ENCODE data around the gene CYP2A13.
"Not testable (repeated sequence)": the region's sequence is repeated elsewhere in the genome, so short reads cannot be mapped to it uniquely, and the experiment has no call there.

The CYP2A13 gene, protein sequence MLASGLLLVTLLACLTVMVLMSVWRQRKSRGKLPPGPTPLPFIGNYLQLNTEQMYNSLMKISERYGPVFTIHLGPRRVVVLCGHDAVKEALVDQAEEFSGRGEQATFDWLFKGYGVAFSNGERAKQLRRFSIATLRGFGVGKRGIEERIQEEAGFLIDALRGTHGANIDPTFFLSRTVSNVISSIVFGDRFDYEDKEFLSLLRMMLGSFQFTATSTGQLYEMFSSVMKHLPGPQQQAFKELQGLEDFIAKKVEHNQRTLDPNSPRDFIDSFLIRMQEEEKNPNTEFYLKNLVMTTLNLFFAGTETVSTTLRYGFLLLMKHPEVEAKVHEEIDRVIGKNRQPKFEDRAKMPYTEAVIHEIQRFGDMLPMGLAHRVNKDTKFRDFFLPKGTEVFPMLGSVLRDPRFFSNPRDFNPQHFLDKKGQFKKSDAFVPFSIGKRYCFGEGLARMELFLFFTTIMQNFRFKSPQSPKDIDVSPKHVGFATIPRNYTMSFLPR

DNA sequence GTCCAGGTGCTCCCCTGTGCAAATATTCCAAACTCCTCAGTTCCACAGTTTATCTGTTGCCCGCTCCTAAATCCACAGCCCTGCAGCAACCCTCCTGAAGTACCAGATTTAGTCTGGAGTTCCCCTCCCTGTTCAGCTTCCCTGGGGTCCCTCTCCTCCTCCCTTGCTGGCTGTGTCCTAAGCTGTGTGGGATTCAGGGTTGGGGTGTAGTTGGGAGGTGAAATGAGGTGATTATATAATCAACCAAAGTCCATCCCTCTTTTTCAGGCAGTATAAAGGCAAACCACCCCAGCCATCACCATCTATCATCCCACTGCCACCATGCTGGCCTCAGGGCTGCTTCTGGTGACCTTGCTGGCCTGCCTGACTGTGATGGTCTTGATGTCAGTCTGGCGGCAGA lies at the start of gene CYP2A13:
Gene CYP2A13, plus strand, starts transcription at position 301 of the 400 bp plus-strand sequence. Its CDS starts 21 bp downstream, at position 322.
- DNase-seq = no peak

DNA sequence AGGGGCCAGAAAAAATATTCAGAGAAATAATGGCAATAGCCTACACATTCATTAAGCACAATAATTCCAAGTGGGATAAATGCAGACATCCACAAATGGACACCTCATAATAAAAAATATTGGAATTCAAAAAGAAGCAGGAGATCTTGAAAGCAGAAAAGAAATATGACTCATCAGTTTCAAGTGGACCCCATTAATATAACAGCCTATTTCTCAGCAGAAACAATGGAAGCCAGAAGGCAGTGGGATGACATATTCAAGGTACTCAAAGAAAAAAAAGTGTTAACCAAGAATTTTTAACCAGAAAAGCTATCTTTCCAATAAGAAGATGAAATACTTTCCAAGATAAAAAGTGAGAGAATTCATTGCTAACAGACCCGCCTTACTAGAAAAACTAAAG lies 48.4 kb upstream of the CYP2A13 start:
- DNase-seq = no peak

DNA sequence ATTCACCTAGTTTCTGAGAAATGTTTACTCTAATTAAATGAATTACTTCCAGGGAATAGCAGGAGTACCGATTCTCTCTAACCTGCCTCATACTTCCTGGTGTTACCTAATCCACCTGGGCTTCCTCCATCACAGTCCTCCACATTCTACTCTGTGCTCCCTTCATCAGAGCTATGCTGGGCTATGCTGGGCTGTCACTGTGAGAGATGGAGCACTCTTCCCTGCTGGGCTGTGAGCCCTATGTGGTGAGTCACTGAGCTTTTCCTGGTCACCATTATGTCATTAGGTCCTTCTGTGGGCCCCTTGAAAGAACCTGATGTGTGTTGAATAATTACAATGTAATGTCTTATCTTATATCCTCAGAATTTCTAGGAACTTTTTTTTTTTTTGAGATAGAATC lies 43.2 kb upstream of the CYP2A13 start:
- DNase-seq = not testable (repeated sequence)

DNA sequence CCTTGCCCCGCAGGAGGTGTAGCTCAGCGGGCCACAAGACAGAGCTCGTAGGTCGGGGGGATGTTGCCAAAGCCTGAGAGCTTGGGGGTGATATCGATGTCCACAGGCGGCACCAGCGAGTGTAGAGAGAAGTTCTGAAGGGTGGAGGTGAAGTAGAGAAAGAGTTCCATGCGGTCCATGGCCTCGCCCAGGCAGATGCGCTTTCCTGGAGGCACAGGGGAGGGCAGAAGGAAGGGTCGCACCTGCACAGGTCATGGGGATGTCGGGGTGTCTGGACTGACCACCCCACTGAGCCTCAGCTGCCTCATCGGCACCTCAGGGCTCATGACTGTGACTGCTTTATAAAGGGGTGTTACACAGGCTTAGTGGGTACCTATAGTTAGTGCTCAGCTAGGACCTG lies 37.8 kb upstream of the CYP2A13 start:
- DNase-seq = no peak

DNA sequence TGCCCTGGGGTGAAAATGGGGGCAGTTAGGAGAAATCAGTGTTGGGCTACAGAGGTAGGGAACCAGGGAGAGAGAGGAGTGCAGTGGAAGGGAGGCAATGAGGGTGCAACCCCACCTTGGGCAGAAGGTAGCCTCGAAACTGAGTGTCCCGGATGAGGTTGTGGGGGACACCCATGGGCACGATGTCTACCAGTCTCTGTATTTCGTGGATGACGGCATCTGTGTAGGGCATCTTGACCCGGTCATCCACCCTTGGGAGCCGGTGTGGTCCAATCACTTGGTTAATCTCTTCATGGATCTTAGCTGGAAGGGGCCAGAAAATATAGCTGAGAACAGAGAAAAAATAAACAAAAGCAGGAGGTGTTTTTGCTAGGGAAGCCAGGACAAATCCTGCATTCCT lies 36.1 kb upstream of the CYP2A13 start:
- not testable (repeated sequence) for DNase-seq

DNA sequence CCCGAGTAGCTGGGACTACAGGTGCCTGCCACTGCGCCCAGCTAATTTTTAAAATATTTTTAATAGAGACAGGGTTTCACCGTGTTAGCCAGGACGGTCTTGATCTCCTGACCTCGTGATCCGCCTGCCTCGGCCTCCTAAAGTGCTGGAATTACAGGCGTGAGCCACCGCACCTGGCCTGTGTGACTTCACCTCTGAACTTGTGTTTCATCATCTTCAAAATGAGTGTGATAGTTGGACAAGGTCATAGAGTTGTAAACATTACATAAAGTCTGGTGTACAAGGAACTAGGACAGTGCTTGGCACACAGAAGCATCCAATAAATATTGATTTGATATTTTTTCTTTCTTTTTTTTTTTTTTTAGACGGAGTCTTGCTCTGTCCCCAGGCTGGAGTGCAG lies 34.9 kb upstream of the CYP2A13 start:
- not testable (repeated sequence) for DNase-seq

DNA sequence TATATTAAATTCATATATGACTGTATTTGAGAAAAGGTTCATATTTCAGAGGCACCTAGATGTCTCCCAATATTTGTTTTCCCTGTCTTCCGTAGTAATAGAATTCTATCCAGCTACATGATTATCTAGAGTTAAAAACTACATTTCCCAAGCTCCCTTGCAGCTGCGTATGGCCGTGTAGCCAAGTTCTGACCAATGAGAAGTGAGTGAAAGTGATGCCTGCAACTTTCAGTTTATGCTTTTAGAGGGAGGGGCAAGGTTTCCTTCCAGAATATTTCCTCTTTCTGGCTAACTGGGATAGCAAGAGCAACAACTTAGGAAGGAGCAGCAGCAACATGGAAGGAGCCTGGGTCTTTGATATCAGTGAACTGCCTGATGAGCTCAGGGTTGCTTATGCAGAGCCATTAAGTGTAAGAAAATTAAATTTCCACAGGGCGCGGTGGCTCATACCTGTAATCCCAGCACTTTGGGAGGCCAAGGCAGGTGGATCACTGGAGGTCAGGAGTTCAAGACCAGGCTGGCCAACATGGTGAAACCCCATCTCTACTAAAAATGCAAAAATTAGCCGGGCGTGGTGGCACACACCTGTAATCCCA lies 23.2 kb upstream of the CYP2A13 start:
- no peak for DNase-seq

DNA sequence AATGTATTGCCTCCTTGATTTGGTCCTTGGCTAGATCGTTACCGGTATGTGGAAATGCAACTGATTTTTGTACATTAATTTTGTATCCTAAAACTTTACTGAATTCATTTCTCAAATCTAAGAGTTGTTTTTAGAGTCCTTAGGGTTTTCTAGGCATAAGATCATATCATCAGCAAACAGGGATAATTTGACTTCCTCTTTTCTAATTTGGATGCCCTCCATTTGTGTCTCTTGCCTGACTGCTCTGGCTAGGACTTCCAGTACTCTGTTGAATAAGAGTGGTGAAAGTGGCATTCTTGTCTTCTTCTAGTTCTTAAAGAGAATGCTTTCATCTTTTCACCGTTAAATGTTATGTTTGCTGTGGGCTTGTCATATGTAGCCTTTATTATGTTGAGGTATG lies 12.0 kb upstream of the CYP2A13 start:
- no peak for DNase-seq

DNA sequence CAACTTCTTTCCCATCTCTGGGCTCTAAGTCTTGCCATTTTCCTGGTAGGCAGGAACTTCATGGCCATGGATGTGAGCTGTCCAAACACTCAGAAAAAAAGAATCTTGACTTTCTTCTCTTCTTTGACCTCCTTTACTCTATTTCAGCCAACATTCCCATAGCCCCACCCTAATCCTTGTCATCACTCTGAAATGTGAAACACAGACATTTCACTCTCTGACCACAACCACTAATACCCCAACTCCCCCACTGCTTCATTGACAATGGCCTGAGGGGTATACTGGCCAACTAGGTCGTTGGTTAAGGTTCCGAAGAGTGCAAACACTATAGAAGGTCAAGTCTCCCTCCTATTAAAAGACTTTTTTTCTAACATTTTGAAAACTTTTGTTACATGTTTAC lies 4.7 kb upstream of the CYP2A13 start:
- DNase-seq = no peak

DNA sequence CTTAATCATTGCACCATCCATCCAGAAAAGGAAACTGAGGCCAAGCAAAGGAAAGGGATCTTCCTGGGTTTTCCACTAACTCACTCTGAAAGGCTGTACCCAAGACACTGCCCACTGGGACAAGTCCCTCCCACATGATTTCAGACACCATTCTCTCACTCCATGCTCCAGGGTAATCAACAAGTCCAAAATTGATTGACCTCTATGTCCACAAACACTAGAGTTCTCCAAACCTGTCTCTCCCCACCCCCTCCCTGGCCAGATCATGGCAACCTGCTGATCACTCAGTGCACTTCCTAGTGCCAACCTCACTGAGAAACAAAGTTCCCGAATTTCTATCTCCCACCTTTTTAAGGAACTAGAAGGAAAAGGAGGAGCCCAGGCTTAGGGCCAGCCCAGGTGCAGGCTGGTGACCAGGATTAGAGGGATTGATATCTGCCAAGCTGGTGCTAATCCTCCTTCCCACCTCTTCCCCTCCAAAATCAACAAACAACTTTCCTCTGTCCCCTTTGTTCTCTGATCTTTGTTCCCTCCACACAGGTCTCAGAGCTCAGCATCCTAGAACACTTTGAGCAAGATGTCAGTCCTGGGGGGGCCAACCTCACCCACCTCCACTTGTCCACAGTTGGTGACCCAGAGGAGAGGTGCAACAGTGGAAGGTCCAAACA lies 2.4 kb upstream of the CYP2A13 start:
- DNase-seq = no peak

DNA sequence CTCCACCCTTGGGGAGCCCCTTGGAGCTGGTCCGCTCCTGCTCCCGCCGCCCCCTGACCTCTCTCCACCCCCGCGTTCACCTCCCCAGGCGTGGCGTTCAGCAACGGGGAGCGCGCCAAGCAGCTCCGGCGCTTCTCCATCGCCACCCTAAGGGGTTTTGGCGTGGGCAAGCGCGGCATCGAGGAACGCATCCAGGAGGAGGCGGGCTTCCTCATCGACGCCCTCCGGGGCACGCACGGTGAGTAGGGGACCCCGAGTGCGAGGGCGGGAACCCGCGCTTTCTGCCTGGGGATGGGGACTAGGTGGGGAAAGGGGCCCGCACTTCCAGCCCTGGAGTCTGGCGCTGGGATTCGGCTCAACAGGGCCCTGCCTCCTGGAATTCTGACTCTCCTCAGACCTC lies 1.7 kb downstream of the CYP2A13 start:
- no peak for DNase-seq

DNA sequence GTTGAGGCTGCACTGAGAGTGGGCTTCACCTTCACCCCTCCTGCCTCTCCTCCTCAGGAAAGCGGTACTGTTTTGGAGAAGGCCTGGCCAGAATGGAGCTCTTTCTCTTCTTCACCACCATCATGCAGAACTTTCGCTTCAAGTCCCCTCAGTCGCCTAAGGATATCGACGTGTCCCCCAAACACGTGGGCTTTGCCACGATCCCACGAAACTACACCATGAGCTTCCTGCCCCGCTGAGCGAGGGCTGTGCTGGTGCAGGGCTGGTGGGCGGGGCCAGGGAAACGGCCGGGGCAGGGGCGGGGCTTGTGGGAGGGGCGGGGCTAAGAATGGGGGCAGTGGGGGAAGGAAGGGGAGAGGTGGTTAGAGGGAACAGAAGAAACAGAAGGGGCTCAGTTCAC lies 7.5 kb downstream of the CYP2A13 start:
- no peak for DNase-seq

DNA sequence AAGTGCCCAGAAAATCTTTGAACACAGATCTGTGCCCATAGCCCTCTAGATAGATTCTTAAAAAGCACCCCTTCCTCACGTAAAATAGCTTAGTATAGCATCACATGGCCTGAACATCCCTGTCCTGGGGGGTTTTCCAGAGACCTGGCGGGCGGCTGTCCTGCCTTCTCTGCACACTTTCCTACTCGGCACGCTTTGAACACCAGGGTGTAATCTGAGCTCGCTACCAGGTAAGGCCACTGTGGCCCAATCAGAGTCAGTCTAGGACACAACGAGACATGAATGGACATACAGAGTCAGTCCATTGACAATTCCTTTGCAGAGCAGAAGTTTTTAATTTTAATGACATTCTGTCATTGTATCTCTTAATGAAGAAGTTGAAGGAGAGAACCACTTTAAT lies 8.1 kb downstream of the CYP2A13 start:
- DNase-seq = no peak

DNA sequence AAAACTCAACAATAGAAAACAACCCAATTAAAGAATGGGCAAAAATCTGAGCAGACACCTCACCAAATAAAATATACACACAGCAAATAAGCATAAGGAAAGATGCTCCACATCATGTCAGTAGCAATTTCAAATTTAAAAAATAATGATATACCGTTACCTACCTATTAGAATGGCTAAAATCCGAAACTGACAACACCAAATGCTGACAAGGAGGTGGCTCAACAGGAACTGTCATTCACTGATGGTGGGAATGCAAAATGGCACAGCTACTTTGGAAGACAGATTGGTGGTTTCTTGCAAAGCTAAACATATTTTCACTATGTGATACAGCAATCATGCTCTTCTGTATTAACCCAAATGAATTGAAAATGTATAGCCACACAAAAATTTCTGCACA lies 9.1 kb downstream of the CYP2A13 start:
- no peak for DNase-seq

DNA sequence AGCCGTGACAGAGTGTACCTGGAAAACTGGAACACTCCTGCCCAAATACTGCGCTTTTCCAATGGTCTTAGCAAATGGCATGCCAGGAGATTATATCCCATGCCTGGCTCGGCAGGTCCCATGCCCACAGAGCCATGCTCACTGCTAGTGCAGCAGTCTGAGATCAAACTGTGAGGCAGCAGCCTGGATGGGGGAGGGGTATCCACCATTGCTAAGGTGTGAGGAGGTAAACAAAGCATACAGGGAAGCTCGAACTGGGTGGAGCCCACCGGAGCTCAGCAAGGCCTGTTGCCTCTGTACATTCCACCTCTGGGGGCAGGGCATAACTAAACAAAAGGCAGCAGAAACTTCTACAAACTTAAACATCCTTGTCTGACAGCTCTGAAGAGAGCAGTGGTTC lies 10.5 kb downstream of the CYP2A13 start:
- no peak for DNase-seq

DNA sequence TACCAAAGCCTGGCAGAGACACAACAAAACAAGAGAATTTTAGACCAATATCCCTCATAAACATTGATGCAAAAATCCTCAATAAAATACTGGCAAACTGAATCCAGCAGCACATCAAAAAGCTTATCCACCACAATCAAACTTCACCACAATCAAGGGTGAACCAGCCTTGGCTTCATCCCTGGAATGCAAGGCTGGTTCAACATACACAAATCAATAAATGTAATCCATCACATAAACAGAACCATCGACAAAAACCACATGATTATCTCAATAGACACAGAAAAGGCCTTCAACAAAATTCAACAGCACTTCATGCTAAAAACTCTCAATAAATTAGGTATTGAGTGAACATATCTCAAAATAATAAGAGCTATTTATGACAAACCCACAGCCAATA lies 14.0 kb downstream of the CYP2A13 start:
- not testable (repeated sequence) for DNase-seq

DNA sequence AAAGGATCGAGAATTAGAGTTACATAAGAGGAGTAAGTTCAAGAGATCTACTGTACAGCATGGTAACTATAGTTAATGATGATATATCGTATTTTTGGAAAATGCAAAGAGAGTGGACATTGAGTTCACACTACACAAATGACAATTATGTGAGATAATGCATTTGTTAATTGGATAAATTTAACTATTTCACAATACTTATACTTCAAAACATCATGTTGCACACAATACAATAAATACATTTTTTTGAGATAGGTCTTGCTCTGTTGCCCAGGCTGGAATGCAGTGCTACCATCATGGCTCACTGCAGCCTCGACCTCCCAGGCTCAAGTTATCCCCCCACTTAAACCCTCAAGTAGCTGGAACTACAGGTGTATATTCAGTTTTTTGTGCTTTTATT lies 17.9 kb downstream of the CYP2A13 start:
- no peak for DNase-seq

DNA sequence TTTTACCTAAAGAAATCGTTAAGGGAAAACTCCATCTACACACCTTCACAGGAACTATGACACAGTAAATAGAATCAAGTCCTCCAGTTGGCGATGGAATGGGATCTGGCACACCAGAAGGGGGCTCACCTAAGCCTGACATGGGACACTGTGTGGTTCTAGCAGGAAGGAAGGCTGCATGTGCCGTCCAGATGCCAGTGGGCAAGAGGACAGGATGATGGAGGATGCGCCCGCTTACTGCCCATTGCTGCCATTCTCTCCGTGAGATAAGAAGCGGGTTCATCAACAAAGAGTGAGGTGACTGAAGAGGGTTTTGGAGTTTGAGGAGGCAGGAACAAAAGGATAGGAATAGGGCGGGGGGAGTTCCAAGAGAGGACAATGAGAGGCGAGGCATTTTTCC lies 23.0 kb downstream of the CYP2A13 start:
- no peak for DNase-seq

DNA sequence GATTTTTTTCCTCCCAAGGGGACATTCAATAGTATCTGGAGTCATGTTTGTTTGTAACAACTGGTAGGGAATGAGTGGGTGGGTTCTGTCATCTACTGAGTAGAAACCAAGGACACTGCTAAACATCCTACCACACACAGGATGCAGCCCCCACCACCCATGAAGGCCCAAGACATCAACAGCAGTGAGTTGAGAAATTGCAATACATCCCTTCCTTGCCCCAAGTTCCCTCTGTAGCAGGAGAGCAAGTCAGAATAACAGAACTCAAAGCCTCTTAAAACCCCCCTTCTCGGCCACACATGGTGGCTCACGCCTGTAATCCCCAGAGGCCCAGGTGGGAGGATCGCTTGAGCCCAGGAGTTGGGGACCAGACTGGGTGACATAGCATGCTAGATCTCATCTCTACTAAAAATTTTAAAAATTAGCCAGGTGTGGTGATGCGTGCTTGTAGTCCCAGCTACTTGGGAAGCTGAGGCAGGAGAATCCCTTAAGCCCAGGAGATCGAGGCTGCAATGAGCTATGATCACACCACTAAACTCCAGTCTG lies 23.6 kb downstream of the CYP2A13 start:
- DNase-seq = no peak

DNA sequence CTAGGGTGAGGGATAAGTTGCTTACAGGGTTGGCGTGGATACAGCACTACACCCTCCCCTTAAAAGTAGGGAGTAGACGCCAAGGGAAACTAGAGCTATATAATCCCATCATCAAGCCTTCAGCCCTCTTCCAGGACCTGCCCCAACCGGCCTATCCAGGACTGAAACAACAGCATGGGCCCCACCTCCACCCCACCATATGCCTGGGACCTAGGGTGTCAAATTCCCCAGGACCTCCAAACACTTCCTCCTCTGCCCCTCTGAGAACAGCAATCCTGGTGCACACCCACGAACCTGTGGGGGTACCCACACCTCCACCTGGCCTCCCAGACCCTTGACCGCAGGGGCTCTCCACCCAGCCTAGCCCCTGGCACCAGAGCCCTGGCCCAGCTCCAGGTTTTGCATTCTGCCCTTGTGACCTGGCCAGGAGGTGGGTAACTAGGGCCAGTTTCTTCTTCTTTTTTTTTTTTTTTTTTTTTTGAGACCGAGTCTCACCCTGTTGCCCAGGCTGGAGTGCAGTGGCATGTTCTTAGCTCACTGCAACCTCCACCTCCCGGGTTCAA lies 24.6 kb downstream of the CYP2A13 start:
- DNase-seq = no peak

DNA sequence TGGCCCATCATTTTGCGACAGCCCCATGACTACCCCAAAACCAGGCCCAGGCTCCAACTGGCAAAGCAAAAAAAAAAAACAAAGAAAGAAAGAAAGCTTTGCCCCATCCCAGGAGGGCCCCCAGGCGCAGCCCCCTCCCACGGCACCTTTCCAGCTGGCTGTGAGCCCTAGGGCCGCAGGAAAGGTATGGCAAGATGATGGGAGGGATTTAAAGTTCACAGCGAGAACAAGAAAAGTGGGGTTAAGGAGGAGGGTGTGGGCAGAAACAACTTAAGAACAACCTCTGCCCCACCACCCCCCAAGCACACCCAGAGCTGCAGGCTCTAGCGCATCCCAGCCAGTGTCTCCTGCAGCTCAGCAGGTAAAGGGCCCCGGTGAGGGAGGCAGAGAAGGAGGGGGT lies 25.9 kb downstream of the CYP2A13 start, which contains the start of gene CYP2F1:
Gene CYP2F1, plus strand, starts transcription at position 301 of the 400 bp plus-strand sequence. CDS start 1,757 bp downstream, outside the sequence.
- DNase-seq = no peak

DNA sequence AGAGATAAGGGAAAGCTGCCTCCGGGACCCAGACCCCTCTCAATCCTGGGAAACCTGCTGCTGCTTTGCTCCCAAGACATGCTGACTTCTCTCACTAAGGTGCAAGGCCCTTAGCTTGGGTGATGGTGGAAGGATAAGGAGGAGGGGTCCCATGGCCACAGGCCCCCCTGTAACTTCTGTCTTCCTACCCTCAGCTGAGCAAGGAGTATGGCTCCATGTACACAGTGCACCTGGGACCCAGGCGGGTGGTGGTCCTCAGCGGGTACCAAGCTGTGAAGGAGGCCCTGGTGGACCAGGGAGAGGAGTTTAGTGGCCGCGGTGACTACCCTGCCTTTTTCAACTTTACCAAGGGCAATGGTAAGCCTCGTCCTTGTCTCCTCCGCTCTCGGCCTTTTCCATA lies 28.0 kb downstream of the CYP2A13 start:
- DNase-seq = no peak
